ENCODE data around the gene HSD17B2.

The HSD17B2 gene

DNA sequence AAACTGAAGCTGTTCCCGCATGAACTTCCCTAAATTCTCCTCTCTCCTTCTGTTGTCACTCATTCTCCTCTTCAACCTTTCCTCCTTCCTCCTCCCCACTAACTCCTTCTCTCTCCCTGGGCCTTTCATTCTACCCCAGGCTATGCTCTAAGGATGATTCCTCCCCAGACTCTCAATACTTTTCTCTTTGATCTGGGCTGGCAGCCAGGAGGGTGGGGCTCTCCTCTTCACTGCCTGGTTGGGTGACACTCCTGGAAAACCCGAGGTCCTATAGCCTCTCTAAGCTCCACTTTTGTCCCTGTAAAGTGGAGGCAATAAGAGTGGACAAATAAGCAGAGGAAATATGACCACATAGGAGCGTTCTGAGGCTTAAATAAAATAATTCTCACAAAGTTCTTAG, 46.2 kb downstream of the HSD17B2 start:
- Histone ChIP-seq H3K79me2 (ENCODE audit: low read length) (no peaks in the 10 kb centered on the region), H2AFZ (ENCODE audit: low read length) (no peak overlapping the region), H3K36me3 (replicated peaks; ENCODE audit: insufficient read depth, low read length) (no peaks in the 10 kb centered on the region), H3K9ac (ENCODE audit: low read length) (no peak overlapping the region), H3K4me1 (ENCODE audit: low read length) (no peaks in the 10 kb centered on the region), H3K4me2 (ENCODE audit: low read depth, low read length) (no peak overlapping the region), H3K9me2 (replicated peaks; ENCODE audit: insufficient read depth, low read length) (no peaks in the 10 kb centered on the region), H4K20me1 (ENCODE audit: insufficient read depth, low read length) (no peaks in the 10 kb centered on the region), H3K9me3 (replicated peaks; ENCODE audit: insufficient read depth, low read length) (no peaks in the 10 kb centered on the region), H3K27ac (ENCODE audit: low read length) (no peak overlapping the region), H3K27me3 (replicated peaks; ENCODE audit: insufficient read depth, low read length) (no peaks in the 10 kb centered on the region), H3K4me3 (ENCODE audit: low read length) (no peak overlapping the region), H3F3A (ENCODE audit: insufficient read depth, low read length) (no peaks in the 10 kb centered on the region)
- TF ChIP-seq EZH2phosphoT487 (IDR thresholded peaks at IDR 0.05; ENCODE audit: low read length) (no peak), EZH2 (optimal IDR thresholded peaks at IDR 0.05; ENCODE audit: low read depth, low read length) (no peak)
- TF ChIP-seq, protein P1, sequence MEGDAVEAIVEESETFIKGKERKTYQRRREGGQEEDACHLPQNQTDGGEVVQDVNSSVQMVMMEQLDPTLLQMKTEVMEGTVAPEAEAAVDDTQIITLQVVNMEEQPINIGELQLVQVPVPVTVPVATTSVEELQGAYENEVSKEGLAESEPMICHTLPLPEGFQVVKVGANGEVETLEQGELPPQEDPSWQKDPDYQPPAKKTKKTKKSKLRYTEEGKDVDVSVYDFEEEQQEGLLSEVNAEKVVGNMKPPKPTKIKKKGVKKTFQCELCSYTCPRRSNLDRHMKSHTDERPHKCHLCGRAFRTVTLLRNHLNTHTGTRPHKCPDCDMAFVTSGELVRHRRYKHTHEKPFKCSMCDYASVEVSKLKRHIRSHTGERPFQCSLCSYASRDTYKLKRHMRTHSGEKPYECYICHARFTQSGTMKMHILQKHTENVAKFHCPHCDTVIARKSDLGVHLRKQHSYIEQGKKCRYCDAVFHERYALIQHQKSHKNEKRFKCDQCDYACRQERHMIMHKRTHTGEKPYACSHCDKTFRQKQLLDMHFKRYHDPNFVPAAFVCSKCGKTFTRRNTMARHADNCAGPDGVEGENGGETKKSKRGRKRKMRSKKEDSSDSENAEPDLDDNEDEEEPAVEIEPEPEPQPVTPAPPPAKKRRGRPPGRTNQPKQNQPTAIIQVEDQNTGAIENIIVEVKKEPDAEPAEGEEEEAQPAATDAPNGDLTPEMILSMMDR (IDR thresholded peaks at IDR 0.05; ENCODE audit: low read length): no peak
- no peak for DNase-seq

DNA sequence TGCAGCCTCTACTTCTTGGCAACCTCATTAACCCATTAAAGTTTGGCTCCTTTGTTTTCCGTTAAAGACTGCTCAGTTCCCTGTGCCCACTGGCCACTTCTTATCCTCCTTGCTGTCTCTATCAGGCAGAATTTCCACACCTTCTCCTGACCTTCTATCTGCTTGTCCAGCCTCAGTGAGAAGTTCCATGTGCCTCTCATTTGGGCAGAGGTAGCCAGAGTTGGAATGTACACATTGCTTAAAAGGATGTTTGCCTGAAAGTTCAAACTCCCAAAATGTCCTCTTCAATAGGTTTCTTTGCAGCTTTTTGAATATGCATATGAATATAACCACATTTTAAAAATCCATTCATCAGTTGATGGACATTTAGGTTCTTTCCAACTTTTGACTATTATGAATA, 47.0 kb downstream of the HSD17B2 start:
- TF ChIP-seq EZH2phosphoT487 (IDR thresholded peaks at IDR 0.05; ENCODE audit: low read length): no peak
- no peak overlapping the region for H3K4me3 ChIP-seq (ENCODE audit: low read length)

DNA sequence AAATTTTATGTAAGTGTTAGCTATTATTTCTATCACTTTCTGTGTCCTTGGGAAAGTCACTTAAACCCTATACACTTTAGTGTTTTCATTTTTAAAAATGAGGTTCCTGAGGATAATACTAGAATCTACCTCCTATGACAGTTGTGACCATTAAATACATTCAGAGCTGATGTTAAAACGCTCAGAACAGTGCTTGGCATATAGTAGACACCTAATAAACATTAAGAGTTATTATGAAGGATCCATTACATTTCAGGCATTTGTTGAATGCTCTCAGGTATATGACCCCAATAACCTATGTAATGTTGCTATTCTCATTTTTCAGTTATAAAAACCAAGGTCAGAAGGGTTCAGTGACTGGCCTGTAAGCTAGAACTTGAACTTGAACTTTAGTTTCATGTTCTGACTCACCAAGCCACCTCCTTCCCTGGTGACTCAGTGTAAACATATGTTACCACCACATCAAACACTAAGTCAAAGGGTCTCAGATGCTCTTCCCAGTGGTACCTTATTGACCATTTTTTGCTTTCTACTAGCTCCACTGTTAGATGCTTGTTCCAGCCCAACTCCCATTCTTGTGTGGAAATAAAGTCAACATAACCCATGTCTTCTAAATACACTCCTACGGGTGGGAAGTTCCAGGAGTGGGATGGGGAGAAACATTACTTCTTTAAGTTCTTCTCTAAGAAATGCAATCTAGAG, 47.6 kb downstream of the HSD17B2 start:
- H3K79me2 ChIP-seq (ENCODE audit: low read length): no peaks in the 10 kb centered on the region
- no peaks in the 10 kb centered on the region for H3F3A ChIP-seq (ENCODE audit: insufficient read depth, low read length)
- DNase-seq: peak; percentile 28
- no peaks in the 10 kb centered on the region for H4K20me1 ChIP-seq (ENCODE audit: insufficient read depth, low read length)
- no peaks in the 10 kb centered on the region for H3K4me1 ChIP-seq (ENCODE audit: low read length)
- H3K27me3 ChIP-seq (replicated peaks; ENCODE audit: insufficient read depth, low read length): no peaks in the 10 kb centered on the region
- H2AFZ ChIP-seq (ENCODE audit: low read length): no peak overlapping the region
- no peak overlapping the region for H3K4me2 ChIP-seq (ENCODE audit: low read depth, low read length)
- H3K27ac ChIP-seq (ENCODE audit: low read length): no peak overlapping the region
- no peaks in the 10 kb centered on the region for H3K9me2 ChIP-seq (replicated peaks; ENCODE audit: insufficient read depth, low read length)
- H3K9ac ChIP-seq (ENCODE audit: low read length): no peak overlapping the region
- no peaks in the 10 kb centered on the region for H3K9me3 ChIP-seq (replicated peaks; ENCODE audit: insufficient read depth, low read length)
- TF ChIP-seq EZH2 (optimal IDR thresholded peaks at IDR 0.05; ENCODE audit: low read depth, low read length): no peak
- TF ChIP-seq, protein P1 (IDR thresholded peaks at IDR 0.05; ENCODE audit: low read length): no peak
- TF ChIP-seq EZH2phosphoT487 (IDR thresholded peaks at IDR 0.05; ENCODE audit: low read length): no peak
- no peaks in the 10 kb centered on the region for H3K36me3 ChIP-seq (replicated peaks; ENCODE audit: insufficient read depth, low read length)
- no peak overlapping the region for H3K4me3 ChIP-seq (ENCODE audit: low read length)

More for the DNA sequence above, 47.0 kb downstream of the HSD17B2 start:
- DNase-seq: no peak
- no peak overlapping the region for H3K9ac ChIP-seq (ENCODE audit: low read length)
- H3K4me1 ChIP-seq (ENCODE audit: low read length): no peaks in the 10 kb centered on the region
- H2AFZ ChIP-seq (ENCODE audit: low read length): no peak overlapping the region
- H3K4me2 ChIP-seq (ENCODE audit: low read depth, low read length): no peak overlapping the region
- no peaks in the 10 kb centered on the region for H3K9me2 ChIP-seq (replicated peaks; ENCODE audit: insufficient read depth, low read length)
- no peaks in the 10 kb centered on the region for H3F3A ChIP-seq (ENCODE audit: insufficient read depth, low read length)
- H3K27ac ChIP-seq (ENCODE audit: low read length): no peak overlapping the region
- no peaks in the 10 kb centered on the region for H4K20me1 ChIP-seq (ENCODE audit: insufficient read depth, low read length)
- no peaks in the 10 kb centered on the region for H3K27me3 ChIP-seq (replicated peaks; ENCODE audit: insufficient read depth, low read length)
- no peaks in the 10 kb centered on the region for H3K36me3 ChIP-seq (replicated peaks; ENCODE audit: insufficient read depth, low read length)
- no peaks in the 10 kb centered on the region for H3K79me2 ChIP-seq (ENCODE audit: low read length)
- H3K9me3 ChIP-seq (replicated peaks; ENCODE audit: insufficient read depth, low read length): no peaks in the 10 kb centered on the region

DNA sequence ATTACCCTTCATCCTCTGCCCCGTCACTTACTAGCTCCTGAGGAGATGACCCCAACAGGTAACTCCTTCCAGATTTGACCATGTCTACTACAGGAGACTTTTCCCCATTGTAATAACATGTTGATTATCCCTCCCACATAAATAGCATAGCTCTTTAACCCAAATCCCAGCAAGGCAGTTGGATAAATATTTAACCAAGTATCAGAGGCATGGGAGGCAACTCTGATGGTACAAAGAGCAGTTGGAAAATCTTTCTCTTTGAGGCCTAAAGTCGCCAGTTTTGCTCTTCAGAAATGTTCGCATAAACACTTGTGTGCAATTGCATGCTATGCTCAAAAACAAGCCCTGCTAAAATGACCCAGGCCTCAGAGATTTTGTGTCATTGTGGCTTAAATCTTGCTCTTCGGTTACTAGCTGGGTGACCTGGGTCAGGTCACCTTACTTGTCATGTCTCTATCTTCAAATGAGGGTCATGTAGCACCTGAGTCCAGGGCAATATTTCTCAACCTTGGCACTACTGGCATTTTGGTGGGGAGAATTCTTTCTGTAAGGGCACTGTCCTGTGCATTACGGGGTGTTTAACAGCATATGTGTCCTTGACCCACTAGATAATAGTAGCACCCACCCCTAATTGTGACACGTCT, 48.8 kb downstream of the HSD17B2 start:
- H4K20me1 ChIP-seq (ENCODE audit: insufficient read depth, low read length): no peaks in the 10 kb centered on the region
- no peak overlapping the region for H2AFZ ChIP-seq (ENCODE audit: low read length)
- no peaks in the 10 kb centered on the region for H3K79me2 ChIP-seq (ENCODE audit: low read length)
- no peaks in the 10 kb centered on the region for H3K9me3 ChIP-seq (replicated peaks; ENCODE audit: insufficient read depth, low read length)
- TF ChIP-seq EZH2phosphoT487 (IDR thresholded peaks at IDR 0.05; ENCODE audit: low read length) (no peak), EZH2 (optimal IDR thresholded peaks at IDR 0.05; ENCODE audit: low read depth, low read length) (no peak)
- TF ChIP-seq, protein P1 (IDR thresholded peaks at IDR 0.05; ENCODE audit: low read length): no peak
- H3K9ac ChIP-seq (ENCODE audit: low read length): no peak overlapping the region
- no peaks in the 10 kb centered on the region for H3F3A ChIP-seq (ENCODE audit: insufficient read depth, low read length)
- no peaks in the 10 kb centered on the region for H3K27me3 ChIP-seq (replicated peaks; ENCODE audit: insufficient read depth, low read length)
- no peaks in the 10 kb centered on the region for H3K36me3 ChIP-seq (replicated peaks; ENCODE audit: insufficient read depth, low read length)
- H3K9me2 ChIP-seq (replicated peaks; ENCODE audit: insufficient read depth, low read length): no peaks in the 10 kb centered on the region
- H3K4me3 ChIP-seq (ENCODE audit: low read length): no peak overlapping the region
- no peak overlapping the region for H3K27ac ChIP-seq (ENCODE audit: low read length)
- no peak overlapping the region for H3K4me2 ChIP-seq (ENCODE audit: low read depth, low read length)
- H3K4me1 ChIP-seq (ENCODE audit: low read length): no peaks in the 10 kb centered on the region
- no peak for DNase-seq

All from MM.1S (cell line).